ENCODE data around the gene THSD7B. TPM values are rescaled to one million over a fixed set of nuclear protein-coding genes. Genes with fewer than 3 reads are reported as not detected.
"Not testable (repeated sequence)": the region's sequence is repeated elsewhere in the genome, so short reads cannot be mapped to it uniquely, and the experiment has no call there.

THSD7B gene
- total RNA-seq, 1 donor from 2014 or later: 0.22 TPM

DNA sequence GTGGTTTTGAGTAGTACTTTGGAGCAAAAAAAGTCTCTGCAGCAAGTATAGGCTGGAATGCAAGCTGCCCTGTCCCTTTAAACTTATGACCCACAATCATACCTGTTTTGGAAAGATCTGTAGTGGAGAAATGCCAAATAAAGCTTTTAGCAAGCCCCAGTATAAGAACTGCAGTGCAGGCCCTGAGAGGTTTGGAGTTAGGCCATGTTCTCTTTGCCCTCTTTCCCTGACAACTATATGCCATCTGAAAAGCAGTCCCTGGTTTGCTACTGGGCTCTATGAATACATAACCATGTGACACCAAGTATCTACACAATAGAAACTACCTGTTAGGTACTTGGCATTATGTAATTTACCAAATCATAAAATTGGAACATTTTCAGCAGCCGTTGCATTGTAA is 931.6 kb downstream of the THSD7B start:
- peaks cover 16% of the 10 kb centered on the region for H3K9me3 Mint-ChIP-seq
- H3K27me3 Mint-ChIP-seq (ENCODE audit: low read depth): no peaks in the 10 kb centered on the region
- no peaks in the 10 kb centered on the region for H3K4me1 Mint-ChIP-seq
- TF ChIP-seq, protein P1, sequence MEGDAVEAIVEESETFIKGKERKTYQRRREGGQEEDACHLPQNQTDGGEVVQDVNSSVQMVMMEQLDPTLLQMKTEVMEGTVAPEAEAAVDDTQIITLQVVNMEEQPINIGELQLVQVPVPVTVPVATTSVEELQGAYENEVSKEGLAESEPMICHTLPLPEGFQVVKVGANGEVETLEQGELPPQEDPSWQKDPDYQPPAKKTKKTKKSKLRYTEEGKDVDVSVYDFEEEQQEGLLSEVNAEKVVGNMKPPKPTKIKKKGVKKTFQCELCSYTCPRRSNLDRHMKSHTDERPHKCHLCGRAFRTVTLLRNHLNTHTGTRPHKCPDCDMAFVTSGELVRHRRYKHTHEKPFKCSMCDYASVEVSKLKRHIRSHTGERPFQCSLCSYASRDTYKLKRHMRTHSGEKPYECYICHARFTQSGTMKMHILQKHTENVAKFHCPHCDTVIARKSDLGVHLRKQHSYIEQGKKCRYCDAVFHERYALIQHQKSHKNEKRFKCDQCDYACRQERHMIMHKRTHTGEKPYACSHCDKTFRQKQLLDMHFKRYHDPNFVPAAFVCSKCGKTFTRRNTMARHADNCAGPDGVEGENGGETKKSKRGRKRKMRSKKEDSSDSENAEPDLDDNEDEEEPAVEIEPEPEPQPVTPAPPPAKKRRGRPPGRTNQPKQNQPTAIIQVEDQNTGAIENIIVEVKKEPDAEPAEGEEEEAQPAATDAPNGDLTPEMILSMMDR (IDR thresholded peaks at IDR 0.05; ENCODE audit: unreplicated experiment): no peak
- no peak overlapping the region for H3K4me3 Mint-ChIP-seq
- H3K36me3 Mint-ChIP-seq: no peaks in the 10 kb centered on the region
- DNase-seq (ENCODE audit: low spot score in 2 of 2, unreplicated experiment in 2 of 2): no peak
- no peak overlapping the region for H3K27ac Mint-ChIP-seq

- not testable (repeated sequence) for H3K27me3 Mint-ChIP-seq (ENCODE audit: low read depth); H3K4me1 Mint-ChIP-seq; H3K36me3 Mint-ChIP-seq; H3K4me3 Mint-ChIP-seq; DNase-seq (ENCODE audit: low spot score in 2 of 2, unreplicated experiment in 2 of 2); H3K27ac Mint-ChIP-seq
- peaks cover 24% of the 10 kb centered on the region for H3K9me3 Mint-ChIP-seq
These were observed 934.9 kb downstream of the THSD7B start for GRCh38 chr2:137700250-137700649.

DNA sequence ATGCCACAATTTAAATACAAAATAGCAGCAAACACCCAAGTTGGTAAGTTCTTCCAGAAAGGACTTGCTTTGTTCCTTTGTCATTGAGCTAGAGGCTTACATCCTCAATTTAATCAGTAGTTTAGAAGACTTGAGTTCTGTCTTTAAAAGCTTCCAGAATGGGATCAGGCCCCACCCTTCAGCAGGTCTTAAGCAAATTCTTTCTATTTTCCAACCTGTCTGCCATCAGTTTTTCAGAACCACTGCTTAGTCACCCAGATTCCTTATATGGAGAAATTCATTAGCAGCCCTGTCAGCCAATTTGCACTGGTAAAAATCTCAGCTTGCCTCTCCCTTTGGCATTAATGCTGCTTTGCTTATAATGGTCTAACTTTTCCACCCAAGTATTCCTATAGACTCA is 935.3 kb downstream of the THSD7B start:
- Mint-ChIP-seq H3K36me3 (no peaks in the 10 kb centered on the region), H3K27ac (no peak overlapping the region), H3K9me3 (peaks cover 24% of the 10 kb centered on the region), H3K4me1 (no peaks in the 10 kb centered on the region), H3K4me3 (no peak overlapping the region), H3K27me3 (ENCODE audit: low read depth) (no peaks in the 10 kb centered on the region)
- DNase-seq (ENCODE audit: low spot score in 2 of 2, unreplicated experiment in 2 of 2): no peak
- TF ChIP-seq, protein P1 (IDR thresholded peaks at IDR 0.05; ENCODE audit: unreplicated experiment): no peak

- Mint-ChIP-seq H3K27me3 (ENCODE audit: low read depth) (no peaks in the 10 kb centered on the region), H3K36me3 (no peaks in the 10 kb centered on the region), H3K27ac (no peak overlapping the region), H3K9me3 (peaks cover 19% of the 10 kb centered on the region), H3K4me3 (no peak overlapping the region), H3K4me1 (peaks cover 3% of the 10 kb centered on the region)
- TF ChIP-seq, protein P1 (IDR thresholded peaks at IDR 0.05; ENCODE audit: unreplicated experiment): no peak
- DNase-seq (ENCODE audit: low spot score in 2 of 2, unreplicated experiment in 2 of 2): no peak
These were observed 940.0 kb downstream of the THSD7B start for GRCh38 chr2:137705296-137705695.

GRCh38 chr2:137706786-137707613 is 941.7 kb downstream of the THSD7B start:
- peaks cover 17% of the 10 kb centered on the region for H3K9me3 Mint-ChIP-seq
- no peak for DNase-seq (ENCODE audit: low spot score in 2 of 2, unreplicated experiment in 2 of 2)

GRCh38 chr2:137708311-137708710 is 943.0 kb downstream of the THSD7B start:
- H3K27ac Mint-ChIP-seq: no peak overlapping the region
- DNase-seq (ENCODE audit: low spot score in 2 of 2, unreplicated experiment in 2 of 2): no peak
- H3K4me1 Mint-ChIP-seq: peaks cover 8% of the 10 kb centered on the region
- TF ChIP-seq, protein P1 (IDR thresholded peaks at IDR 0.05; ENCODE audit: unreplicated experiment): no peak
- peaks cover 23% of the 10 kb centered on the region for H3K9me3 Mint-ChIP-seq
- no peaks in the 10 kb centered on the region for H3K27me3 Mint-ChIP-seq (ENCODE audit: low read depth)
- no peak overlapping the region for H3K4me3 Mint-ChIP-seq
- H3K36me3 Mint-ChIP-seq: peaks cover 2% of the 10 kb centered on the region

More at GRCh38 chr2:137706786-137707613, 941.7 kb downstream of the THSD7B start:
- Mint-ChIP-seq H3K27me3 (ENCODE audit: low read depth) (no peaks in the 10 kb centered on the region), H3K4me1 (peaks cover 8% of the 10 kb centered on the region), H3K36me3 (peaks cover 2% of the 10 kb centered on the region), H3K27ac (no peak overlapping the region), H3K4me3 (no peak overlapping the region)
- TF ChIP-seq, protein P1 (IDR thresholded peaks at IDR 0.05; ENCODE audit: unreplicated experiment): no peak

Measured in mesothelial cell of epicardium (in vitro differentiated cells).